ENCODE measurements around the gene LRRC37B.
A peak's percentile ranks its signal among the peaks of the same experiment; 100 is the strongest.
"Not testable (repeated sequence)": the region's sequence is repeated elsewhere in the genome, so short reads cannot be mapped to it uniquely, and the experiment has no call there.

LRRC37B gene

GRCh38 chr17:32066863-32067642, 59.9 kb downstream of the LRRC37B start:
- H3K4me1 ChIP-seq (ENCODE audit: low read length); H3K27me3 ChIP-seq (replicated peaks; ENCODE audit: insufficient read depth, low read length); H3F3A ChIP-seq (ENCODE audit: insufficient read depth, low read length); H3K9ac ChIP-seq (ENCODE audit: low read length); H3K27ac ChIP-seq (ENCODE audit: low read length); H3K4me2 ChIP-seq (ENCODE audit: low read depth, low read length); H3K79me2 ChIP-seq (ENCODE audit: low read length); H3K36me3 ChIP-seq (replicated peaks; ENCODE audit: insufficient read depth, low read length); H3K9me2 ChIP-seq (replicated peaks; ENCODE audit: insufficient read depth, low read length); H4K20me1 ChIP-seq (ENCODE audit: insufficient read depth, low read length); H3K9me3 ChIP-seq (replicated peaks; ENCODE audit: insufficient read depth, low read length): not testable (repeated sequence)
- peak; percentile 6 for DNase-seq
- Histone ChIP-seq H3K4me3 (ENCODE audit: low read length) (peak overlapping the region; percentile 45; the same call in 1 of the 2 replicates), H2AFZ (ENCODE audit: low read length) (peak overlapping the region; percentile 83)

DNA sequence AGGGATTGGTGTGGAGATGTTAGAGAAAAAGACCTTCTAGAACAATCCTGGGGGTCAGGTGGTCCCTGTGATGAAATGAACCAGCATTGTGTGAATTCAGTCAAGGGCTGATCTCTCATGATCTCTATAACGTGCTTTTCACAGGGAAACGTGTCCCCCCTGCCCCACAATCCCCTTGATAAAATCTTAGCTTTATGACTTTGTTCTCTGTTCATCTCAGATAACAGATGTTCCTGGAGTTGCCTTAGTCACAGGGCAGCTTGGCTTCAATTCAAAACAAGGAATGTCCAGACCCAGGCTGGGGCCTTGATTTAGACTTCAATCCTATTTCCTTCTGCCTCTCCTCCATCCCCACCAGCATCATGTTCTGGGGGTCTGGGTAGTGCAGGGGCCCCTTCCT, 61.9 kb downstream of the LRRC37B start:
- not testable (repeated sequence) for H3K4me2 ChIP-seq (ENCODE audit: low read depth, low read length); H3K27ac ChIP-seq (ENCODE audit: low read length); H3K9ac ChIP-seq (ENCODE audit: low read length); H3K36me3 ChIP-seq (replicated peaks; ENCODE audit: insufficient read depth, low read length); H3K79me2 ChIP-seq (ENCODE audit: low read length); H3K9me2 ChIP-seq (replicated peaks; ENCODE audit: insufficient read depth, low read length); H3K27me3 ChIP-seq (replicated peaks; ENCODE audit: insufficient read depth, low read length); H3F3A ChIP-seq (ENCODE audit: insufficient read depth, low read length); H3K9me3 ChIP-seq (replicated peaks; ENCODE audit: insufficient read depth, low read length); H3K4me1 ChIP-seq (ENCODE audit: low read length); H4K20me1 ChIP-seq (ENCODE audit: insufficient read depth, low read length); DNase-seq; H3K4me3 ChIP-seq (ENCODE audit: low read length); H2AFZ ChIP-seq (ENCODE audit: low read length)

DNA sequence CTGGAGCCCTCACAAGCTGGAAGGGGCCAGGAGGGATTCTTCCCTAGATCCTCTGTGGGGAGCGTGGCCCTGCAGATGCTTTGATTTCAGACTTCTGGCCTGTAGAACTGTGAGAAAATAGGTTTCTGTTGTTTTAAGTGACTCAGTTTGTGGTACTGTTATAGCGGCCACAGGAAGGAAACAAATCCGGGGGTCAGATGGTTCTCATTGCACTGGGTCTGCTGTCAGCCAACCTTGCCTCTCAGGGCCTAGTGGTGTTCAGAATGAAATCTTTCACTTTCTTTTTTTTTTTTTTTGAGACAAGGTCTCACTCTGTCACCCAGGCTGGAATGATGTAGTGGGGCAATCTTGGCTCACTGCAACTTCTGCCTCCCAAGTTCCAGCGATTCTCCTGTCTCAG, 64.8 kb downstream of the LRRC37B start:
- H3K27me3 ChIP-seq (replicated peaks; ENCODE audit: insufficient read depth, low read length); H3K9me2 ChIP-seq (replicated peaks; ENCODE audit: insufficient read depth, low read length); H3K4me2 ChIP-seq (ENCODE audit: low read depth, low read length); H3K36me3 ChIP-seq (replicated peaks; ENCODE audit: insufficient read depth, low read length); H3K79me2 ChIP-seq (ENCODE audit: low read length); H3K4me1 ChIP-seq (ENCODE audit: low read length); H3K9me3 ChIP-seq (replicated peaks; ENCODE audit: insufficient read depth, low read length); H3F3A ChIP-seq (ENCODE audit: insufficient read depth, low read length); H4K20me1 ChIP-seq (ENCODE audit: insufficient read depth, low read length); H3K9ac ChIP-seq (ENCODE audit: low read length); H3K4me3 ChIP-seq (ENCODE audit: low read length); DNase-seq; H3K27ac ChIP-seq (ENCODE audit: low read length); H2AFZ ChIP-seq (ENCODE audit: low read length): not testable (repeated sequence)

DNA sequence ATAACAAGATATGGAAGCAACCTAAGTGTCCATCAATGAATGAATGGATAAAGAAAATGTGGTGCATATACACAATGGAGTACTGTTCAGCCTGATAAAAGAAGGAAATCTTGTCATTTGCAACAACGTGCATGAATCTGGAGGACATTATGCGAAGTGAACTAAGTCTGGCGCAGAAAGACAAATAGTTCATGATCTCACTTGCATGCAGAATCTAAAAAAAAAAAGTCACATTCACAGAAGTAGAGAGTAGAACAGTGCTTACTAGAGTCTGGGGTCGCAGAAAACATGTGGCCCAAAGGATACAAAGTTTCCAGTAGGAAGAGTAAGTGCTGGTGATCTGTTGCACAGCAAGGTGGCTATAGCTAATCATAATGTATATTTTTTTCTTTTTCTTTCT, 65.9 kb downstream of the LRRC37B start:
- not testable (repeated sequence) for H3K9me2 ChIP-seq (replicated peaks; ENCODE audit: insufficient read depth, low read length); DNase-seq; H3F3A ChIP-seq (ENCODE audit: insufficient read depth, low read length); H3K4me1 ChIP-seq (ENCODE audit: low read length); H3K4me3 ChIP-seq (ENCODE audit: low read length); H3K9me3 ChIP-seq (replicated peaks; ENCODE audit: insufficient read depth, low read length); H4K20me1 ChIP-seq (ENCODE audit: insufficient read depth, low read length); H3K79me2 ChIP-seq (ENCODE audit: low read length); H3K9ac ChIP-seq (ENCODE audit: low read length); H3K27ac ChIP-seq (ENCODE audit: low read length); H2AFZ ChIP-seq (ENCODE audit: low read length); H3K36me3 ChIP-seq (replicated peaks; ENCODE audit: insufficient read depth, low read length); H3K4me2 ChIP-seq (ENCODE audit: low read depth, low read length); H3K27me3 ChIP-seq (replicated peaks; ENCODE audit: insufficient read depth, low read length)

DNA sequence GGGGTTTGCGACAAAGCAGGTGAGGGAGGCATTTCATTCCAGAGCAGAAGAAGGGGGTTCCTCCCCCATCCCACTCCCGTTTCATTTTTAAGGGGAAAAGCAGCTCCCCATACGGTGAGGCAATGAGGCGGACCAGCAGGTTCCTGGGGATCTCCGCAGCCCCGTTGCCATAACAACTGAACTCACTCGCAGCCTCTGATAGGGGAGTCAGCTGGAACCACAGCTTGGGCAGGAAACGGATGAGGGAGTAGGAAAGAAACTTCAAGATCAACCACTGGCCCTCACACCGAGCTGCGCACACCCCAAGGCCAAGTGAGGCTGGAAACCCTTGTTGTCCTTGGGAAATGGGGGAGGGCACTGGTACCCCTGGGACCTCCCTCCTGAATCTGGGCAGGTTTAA, 72.6 kb downstream of the LRRC37B start:
- H3K4me1 ChIP-seq (ENCODE audit: low read length); H3K79me2 ChIP-seq (ENCODE audit: low read length); H3K36me3 ChIP-seq (replicated peaks; ENCODE audit: insufficient read depth, low read length); H3K4me3 ChIP-seq (ENCODE audit: low read length); H2AFZ ChIP-seq (ENCODE audit: low read length); H4K20me1 ChIP-seq (ENCODE audit: insufficient read depth, low read length); H3F3A ChIP-seq (ENCODE audit: insufficient read depth, low read length); H3K9me2 ChIP-seq (replicated peaks; ENCODE audit: insufficient read depth, low read length); H3K9ac ChIP-seq (ENCODE audit: low read length); H3K27ac ChIP-seq (ENCODE audit: low read length); H3K27me3 ChIP-seq (replicated peaks; ENCODE audit: insufficient read depth, low read length); H3K9me3 ChIP-seq (replicated peaks; ENCODE audit: insufficient read depth, low read length): not testable (repeated sequence)
- peak overlapping the region; percentile 6; the same call in 1 of the 2 replicates for H3K4me2 ChIP-seq (ENCODE audit: low read depth, low read length)
- peak; percentile 70 for DNase-seq

- not testable (repeated sequence) for H3K27me3 ChIP-seq (replicated peaks; ENCODE audit: insufficient read depth, low read length); H3K79me2 ChIP-seq (ENCODE audit: low read length); H4K20me1 ChIP-seq (ENCODE audit: insufficient read depth, low read length); H3K4me3 ChIP-seq (ENCODE audit: low read length); H3K36me3 ChIP-seq (replicated peaks; ENCODE audit: insufficient read depth, low read length); H3K4me2 ChIP-seq (ENCODE audit: low read depth, low read length); H3K4me1 ChIP-seq (ENCODE audit: low read length); H3K9ac ChIP-seq (ENCODE audit: low read length); H3K9me3 ChIP-seq (replicated peaks; ENCODE audit: insufficient read depth, low read length); DNase-seq; H2AFZ ChIP-seq (ENCODE audit: low read length); H3K9me2 ChIP-seq (replicated peaks; ENCODE audit: insufficient read depth, low read length); H3K27ac ChIP-seq (ENCODE audit: low read length); H3F3A ChIP-seq (ENCODE audit: insufficient read depth, low read length)
Measured at GRCh38 chr17:32083550-32083979, 76.4 kb downstream of the LRRC37B start.

- not testable (repeated sequence) for H3K4me3 ChIP-seq (ENCODE audit: low read length)
Measured at GRCh38 chr17:32084003-32084941, 77.1 kb downstream of the LRRC37B start.

More at GRCh38 chr17:32084003-32084941, 77.1 kb downstream of the LRRC37B start:
- H3K36me3 ChIP-seq (replicated peaks; ENCODE audit: insufficient read depth, low read length); H3K27me3 ChIP-seq (replicated peaks; ENCODE audit: insufficient read depth, low read length); H3F3A ChIP-seq (ENCODE audit: insufficient read depth, low read length); H3K9me3 ChIP-seq (replicated peaks; ENCODE audit: insufficient read depth, low read length); H3K4me1 ChIP-seq (ENCODE audit: low read length); H3K79me2 ChIP-seq (ENCODE audit: low read length); H3K9me2 ChIP-seq (replicated peaks; ENCODE audit: insufficient read depth, low read length); H3K4me2 ChIP-seq (ENCODE audit: low read depth, low read length); H3K9ac ChIP-seq (ENCODE audit: low read length); DNase-seq; H2AFZ ChIP-seq (ENCODE audit: low read length); H4K20me1 ChIP-seq (ENCODE audit: insufficient read depth, low read length); H3K27ac ChIP-seq (ENCODE audit: low read length): not testable (repeated sequence)
